HCT116 (cell line): ENCODE results near the gene LAMA1.

ENCODE experiments used
- CEBPB ChIP-seq: IDR thresholded peaks from 2 replicates; pipeline ENCODE4 v1.6.1; 2012; ENCODE audit warnings: low read depth
- CTCF ChIP-seq, 3 experiments: fragments of 200-600 bp in 1 of 3; sonication (generic) in 1 of 3; IDR thresholded peaks in 2 of 3; conservative IDR thresholded peaks in 1 of 3; 2 replicates each; pipeline ENCODE4 v1.5.1; 2012 to 2017; ENCODE audit warnings: low read depth in 2 of 3, low read length in 2 of 3, antibody characterized with exemption in 1 of 3, borderline replicate concordance in 1 of 3, control low read depth in 1 of 3, mild to moderate bottlenecking in 1 of 3, mixed read lengths in 1 of 3, mixed run types in 1 of 3, moderate library complexity in 1 of 3; ENCODE audit not compliant: insufficient read depth in 1 of 3
- POLR2A ChIP-seq: IDR thresholded peaks from 2 replicates; pipeline ENCODE4 v1.7.0; 2011; ENCODE audit warnings: borderline replicate concordance; ENCODE audit not compliant: insufficient read depth, insufficient read length; ENCODE audit errors: extremely low read depth
- POLR2AphosphoS5 ChIP-seq: IDR thresholded peaks from 2 replicates; pipeline ENCODE4 v1.6.1; 2011; ENCODE audit warnings: mild to moderate bottlenecking, low read depth, low read length, moderate library complexity
- RAD21 ChIP-seq: IDR thresholded peaks from 2 replicates; pipeline ENCODE4 v1.6.1; 2012; ENCODE audit warnings: low read depth, mild to moderate bottlenecking

DNA sequence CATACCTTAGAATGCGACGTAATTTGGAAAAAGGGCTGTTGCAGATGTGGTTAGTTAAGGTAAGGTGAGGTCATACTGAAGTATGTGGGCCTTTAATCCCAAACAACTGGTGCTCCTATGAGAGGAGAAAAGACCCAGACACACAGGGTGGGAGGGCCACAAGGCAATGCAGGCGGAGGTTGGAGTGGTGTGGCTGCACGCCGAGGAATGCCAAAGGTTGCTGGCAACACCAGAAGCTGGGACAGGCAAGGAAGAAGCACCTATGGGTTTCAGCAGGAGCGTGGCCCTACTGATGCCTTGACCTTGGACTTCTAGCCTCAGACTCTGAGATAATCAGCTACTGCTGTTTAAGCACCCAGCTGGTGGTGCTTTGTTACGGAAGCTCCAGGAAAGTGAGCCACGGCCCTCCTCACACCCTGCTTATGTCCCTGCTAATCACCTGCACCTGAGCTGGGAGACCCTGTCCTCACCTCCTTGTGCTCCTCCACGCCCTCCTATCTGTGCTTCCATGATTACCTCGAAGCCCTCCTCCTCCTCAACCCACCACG lies 48.3 kb upstream of the LAMA1 start:
- TF ChIP-seq CTCF (IDR thresholded peaks at IDR 0.05 in 2 of 3, conservative IDR thresholded peaks at IDR 0.05 in 1 of 3; ENCODE audit: borderline replicate concordance in 1 of 3, insufficient read depth in 1 of 3, low read depth in 2 of 3, low read length in 2 of 3) (no peak), RAD21 (no peak), POLR2A (no peak), POLR2AphosphoS5 (no peak), CEBPB (no peak)
